GM18519 (cell line): ENCODE data around the gene EIF2B4.
"Not testable (repeated sequence)": the region's sequence is repeated elsewhere in the genome, so short reads cannot be mapped to it uniquely, and the experiment has no call there.

Experiments used
- ATAC-seq: cut with Tn5 transposase; IDR thresholded peaks from one replicate; pipeline ENCODE4 v1.9.1; 2021; ENCODE audit warnings: mild to moderate bottlenecking, moderate library complexity; ENCODE audit not compliant: unreplicated experiment, low FRiP score

Gene EIF2B4

DNA sequence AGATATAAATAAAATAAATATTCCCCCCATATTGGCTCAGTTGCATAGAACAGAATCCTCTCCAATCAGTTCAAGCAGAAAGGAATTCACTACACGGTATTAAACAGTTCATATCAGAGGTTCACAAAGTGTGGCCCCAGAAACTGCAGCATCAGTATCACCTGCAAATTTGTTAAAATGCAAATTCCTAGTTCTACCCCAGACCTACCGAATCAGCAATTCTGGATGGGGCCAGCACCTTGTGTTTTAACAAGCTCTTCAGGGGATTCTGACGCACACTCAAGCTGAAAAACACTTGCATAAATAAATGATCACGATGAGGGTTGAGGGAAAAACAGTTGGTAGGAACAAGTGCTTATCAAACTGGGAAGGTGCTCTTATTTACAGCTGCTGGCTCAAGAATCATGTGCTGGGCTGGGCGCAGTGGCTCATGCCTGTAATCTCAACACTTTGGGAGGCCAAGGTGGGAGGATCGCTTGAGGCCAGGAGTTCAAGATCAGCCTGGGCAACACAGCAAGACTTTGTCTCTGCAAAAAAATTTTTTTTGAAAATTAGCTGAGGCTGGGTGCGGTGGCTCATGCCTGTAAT is 19.9 kb downstream of the EIF2B4 start:
- no peak for ATAC-seq

DNA sequence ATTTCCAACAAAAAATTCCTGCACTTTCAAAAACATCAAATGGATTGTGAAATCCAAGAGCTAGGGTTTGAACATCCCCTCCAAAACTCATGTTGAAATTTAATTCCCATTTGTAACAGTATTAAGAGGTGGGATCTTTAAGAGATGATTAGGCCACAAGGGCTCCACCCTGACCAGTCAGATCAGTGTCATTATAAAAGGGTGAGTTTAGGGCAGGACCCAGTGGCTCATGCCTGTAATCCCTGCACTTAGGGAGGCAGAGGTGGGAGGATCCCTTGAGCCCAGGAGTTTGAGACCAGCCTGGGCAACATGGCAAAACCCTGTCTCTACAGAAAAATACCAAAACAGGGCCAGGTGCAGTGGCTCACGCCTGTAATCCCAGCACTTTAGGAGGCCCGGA is 22.5 kb downstream of the EIF2B4 start:
- no peak for ATAC-seq

DNA sequence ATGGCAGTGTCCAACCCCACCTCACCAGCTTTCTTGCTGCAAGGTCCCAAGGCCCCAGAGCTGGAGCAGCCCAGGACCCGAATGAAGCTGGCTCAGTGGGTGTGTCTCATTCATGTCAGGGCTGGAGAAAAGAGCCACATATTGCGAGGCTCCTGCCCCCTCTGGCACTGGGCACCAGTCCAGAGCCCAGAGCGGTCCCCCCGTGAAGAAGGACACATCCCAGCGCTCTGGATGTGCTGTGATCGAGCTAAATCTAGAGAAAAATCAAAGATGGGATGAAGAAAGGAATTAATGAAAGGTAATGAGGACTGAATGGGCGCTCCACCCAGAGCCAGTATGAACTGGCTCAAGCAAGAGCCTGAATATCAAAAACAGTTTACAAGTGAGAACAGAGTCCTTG is 34.0 kb downstream of the EIF2B4 start:
- no peak for ATAC-seq

DNA sequence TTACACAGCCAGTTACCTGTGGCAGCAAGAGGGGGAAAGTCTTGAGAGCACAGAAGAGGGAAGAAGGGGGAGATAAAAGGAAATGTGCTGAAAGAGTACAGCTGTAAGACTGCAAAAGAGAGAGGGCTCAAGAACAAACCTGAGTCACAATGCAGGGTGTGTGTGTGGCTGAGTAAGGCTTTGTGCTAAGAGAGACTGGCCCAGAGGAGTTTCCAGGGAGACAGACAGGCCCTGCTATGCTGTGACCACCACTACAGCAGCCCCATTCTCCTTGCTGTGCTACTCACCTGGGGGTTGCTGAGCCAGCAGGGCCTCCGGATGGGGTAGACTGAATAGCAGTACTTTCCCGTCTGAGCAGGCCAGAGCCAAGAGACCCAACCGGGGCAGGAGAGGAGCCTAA is 34.8 kb downstream of the EIF2B4 start:
- ATAC-seq, result no peak

DNA sequence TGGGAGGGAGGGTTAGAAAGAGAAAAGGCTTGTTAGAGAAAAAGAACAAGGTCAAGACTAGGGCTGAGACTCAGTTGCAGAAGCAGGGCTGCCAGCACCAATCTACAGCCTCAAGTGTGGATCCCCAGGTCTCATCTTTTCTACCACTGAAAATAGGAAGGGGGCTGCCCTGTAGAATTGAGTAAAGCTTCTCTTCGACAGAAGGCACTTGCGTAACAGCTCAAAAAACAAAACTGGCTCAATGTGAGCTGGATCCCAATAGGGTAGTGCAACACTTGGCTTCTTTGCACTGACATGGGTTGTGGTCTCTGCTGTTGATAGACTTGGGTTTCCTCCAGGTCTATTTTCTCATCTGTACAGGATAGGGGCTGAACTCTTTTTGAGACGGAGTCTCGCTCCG is 45.4 kb downstream of the EIF2B4 start:
- ATAC-seq, result no peak

DNA sequence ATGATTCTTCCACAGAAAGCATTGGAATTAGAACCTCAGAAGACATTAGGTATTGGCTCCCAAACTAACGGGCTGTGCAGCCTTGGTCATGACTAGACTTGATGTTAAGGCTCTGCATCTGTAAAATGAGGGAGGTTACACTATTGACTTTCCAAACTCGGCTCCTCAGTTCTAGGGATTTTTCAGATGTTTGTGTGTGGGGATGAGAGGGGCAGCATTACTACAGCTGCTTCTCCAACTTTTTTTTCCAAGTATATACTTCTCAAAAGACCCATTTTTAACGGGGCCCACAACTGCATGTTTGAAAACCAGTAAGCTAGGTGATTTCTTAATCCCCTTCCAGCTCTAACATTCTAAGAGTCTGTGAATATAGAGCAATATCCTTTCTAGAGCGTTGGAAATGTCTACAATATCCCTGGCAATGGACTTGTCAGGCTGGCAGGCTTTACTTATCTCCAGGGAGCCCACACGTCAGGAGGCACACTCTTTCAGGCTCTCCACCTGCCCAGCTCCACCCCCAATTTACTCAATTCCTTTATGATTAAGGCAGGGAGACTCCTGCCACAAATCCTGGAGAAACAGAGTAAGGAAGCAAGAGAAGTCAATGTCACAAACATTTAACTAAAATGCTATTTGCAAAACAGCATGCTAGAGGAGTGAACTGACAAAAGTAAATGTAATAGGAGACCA is 46.4 kb downstream of the EIF2B4 start:
- no peak for ATAC-seq

DNA sequence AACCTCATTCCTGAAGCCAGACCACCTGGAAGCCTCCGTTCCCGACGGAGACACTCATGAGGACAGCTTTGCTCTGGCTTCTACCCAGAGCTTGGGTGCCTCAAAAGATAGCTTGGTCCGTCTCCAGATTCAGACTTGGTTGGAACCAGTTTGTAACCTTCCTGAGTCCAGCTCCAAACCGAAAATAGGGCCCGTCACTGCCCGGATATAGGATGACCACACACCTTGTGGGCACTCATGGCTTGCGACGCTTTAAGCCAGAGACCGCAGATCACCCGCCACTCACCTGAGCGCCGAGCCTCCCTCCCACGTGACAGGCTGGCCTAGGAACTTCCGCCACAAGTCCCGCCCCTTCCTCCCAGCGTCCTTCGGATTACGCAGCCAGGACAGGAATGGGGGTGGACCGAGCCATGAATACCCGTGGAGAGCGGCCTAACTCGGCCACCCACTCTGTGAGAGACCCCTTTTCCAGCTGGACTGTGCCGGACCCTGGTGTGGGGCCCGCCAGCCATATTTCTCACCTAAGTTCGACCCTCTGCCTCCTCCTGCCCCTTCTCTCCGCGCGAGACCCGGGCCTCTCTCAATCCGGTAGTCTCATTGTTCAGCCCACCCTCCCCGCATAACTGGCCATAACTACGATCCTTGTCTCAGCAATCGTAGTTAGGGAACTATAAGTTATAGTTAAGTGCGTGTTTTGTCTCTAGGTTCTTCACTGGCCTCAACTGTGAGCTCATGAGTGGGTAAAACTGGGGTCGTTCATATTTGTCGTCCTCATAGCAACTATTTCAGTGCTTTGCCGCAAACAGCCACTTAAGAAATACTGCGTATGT is 47.2 kb downstream of the EIF2B4 start, which contains the start of gene MPV17:
TSS of gene MPV17 (minus strand) at position 332 of the 830 bp plus-strand sequence. CDS start 580 bp downstream, outside the sequence.
- peak; percentile 76 for ATAC-seq

DNA sequence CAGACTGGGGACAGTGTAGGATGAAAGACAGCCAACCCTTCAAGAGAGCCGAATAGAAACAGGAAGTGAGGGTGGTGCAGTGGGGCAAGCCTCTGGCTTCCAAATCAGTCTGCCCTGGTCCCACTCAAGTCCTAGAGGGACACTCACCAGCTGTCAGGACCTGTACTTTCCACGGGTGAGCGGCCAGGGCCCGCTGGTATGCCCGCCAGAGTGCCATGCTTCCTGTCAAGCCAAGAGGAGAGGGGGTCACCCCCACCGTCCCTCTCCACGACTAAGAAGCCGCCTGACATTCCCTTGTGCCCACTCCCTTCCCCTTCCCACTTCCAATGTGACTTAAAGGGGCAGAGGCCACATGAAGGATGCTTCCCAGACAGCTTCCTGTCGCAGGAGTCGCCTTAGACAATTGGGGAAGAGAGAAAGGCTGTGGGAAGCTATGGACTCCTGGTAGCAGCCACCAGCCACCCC is 47.8 kb downstream of the EIF2B4 start:
- no peak for ATAC-seq

DNA sequence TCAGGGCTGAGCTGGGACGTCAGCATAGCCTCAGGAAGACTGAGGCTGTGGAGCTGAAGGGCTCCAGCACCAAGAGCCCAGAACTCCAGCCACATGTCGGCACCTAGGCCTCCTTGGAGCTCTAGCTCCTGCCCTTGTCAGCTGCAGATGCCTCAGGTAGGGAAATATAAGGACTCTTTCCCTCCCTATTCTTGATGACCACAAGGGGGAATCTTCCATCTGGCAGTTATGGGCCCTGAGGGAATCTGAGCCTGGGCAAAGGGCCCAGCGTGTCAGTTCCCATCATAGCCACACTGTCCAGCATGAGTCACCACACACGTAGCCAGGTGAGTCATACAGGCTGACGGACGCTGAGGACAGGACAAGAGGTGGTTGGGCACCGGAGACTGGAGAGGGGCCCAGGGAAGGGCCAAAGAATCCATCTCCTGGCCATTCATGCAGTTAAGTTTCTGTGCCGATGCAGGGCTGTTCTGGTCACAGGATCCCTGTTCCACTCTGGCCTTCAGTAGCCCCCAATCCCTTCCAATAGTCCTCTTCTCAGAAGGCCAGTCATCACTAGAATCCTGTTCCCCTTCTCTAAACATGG is 49.1 kb downstream of the EIF2B4 start:
- no peak for ATAC-seq

DNA sequence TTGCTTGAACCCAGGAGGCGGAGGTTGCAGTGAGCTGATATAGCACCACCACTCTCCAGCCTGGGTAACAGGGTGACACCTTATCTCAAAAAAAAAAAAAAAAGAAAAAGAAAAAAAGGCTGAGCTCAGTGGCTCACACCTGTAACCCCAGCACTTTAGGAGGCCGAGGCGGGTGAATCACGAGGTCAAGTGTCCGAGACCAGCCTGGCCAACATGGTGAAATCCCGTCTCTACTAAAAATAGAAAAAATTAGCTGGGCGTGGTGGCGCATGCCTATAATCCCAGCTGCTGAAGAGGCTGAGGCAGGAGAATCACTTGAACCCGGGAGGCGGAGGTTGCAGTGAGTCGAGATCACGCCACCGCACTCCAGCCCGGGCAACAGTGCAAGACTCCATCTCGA is 50.3 kb downstream of the EIF2B4 start:
- not testable (repeated sequence) for ATAC-seq

DNA sequence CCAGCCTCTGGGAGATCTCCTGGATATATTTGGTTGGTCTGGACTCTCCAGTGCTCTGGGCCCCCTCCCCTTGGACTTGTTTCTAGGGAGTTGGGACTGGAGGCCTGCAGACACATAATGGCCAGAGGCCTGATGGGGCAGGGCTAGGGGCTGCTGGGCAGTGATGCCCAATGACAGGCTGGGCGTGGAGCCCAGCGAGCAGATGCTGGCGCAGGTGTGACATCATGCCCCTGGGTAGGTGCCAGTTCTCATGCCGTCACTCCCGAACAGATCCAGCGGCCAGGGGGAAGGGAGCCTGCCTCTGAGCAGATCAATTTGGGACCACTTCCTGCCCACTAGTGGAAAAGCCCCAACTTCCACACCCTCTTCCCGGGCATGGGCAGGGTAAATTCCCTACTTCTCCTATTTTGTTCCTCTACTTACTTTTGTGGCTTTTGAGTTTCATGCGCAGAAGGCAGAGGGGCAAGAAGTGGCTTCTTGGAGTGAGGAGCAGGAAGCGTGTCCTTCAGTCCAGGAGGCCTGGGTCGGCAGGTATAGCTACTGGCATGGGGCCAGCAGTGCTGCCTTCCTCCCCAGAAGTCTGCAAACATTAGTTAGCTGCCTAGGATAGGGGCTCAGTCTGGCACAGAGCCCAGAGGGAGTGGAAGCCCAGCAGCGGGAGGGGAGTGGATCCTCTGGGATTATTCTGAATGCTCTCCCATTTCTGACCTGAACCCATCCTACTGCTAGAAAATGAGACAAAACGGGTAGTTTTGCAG is 53.3 kb downstream of the EIF2B4 start:
- ATAC-seq, result no peak

DNA sequence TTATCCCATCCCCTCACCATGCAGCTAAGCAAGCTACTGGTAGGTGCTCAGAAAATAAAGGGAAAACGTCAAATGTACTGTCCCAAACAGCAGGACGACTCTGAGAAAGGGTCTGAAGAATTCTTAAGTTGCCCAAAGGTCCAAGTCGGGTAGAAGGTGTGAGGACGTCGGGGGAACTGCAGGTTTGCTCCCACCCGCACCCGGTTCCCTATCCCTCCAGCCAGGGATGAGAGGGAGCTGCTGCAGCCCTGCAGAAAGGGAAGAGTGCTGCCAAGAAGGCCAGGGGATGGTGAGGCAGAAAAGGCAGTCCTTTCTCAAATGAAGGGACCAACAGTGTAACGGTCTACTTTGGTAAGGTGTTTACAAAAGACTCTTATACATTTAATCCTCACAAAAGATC is 55.0 kb downstream of the EIF2B4 start:
- no peak for ATAC-seq

DNA sequence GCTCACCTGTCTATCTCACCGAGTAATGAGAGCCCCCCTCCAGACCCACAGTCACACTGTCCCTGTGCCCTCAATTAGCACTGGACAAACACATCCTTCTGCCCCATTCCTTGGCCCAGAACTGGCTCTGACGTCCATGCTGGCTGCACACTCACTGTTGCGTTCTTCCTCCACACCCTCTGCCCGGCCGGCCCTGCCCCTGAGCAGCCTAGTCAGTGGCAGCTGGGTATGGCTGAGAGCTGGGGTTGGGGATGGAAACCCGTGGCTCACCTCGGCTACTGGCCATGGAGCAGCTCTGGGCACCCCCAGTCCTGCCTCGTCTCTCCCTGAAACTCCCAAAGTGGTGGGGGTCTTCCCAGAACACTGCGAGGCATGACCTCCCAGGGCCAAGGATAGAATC is 55.4 kb downstream of the EIF2B4 start:
- ATAC-seq, result no peak
